Measurements from ENCODE around the gene CD36.

GRCh38 chr7:80604436-80604835 lies 34.0 kb upstream of the CD36 start:
- TF ChIP-seq ATF2 (IDR thresholded peaks at IDR 0.05; ENCODE audit: low read length): no peak
- no peak for TF ChIP-seq BCL11A (IDR thresholded peaks at IDR 0.05; ENCODE audit: low read depth in 2 of 2, low read length in 2 of 2)
- TF ChIP-seq CTCF (IDR thresholded peaks at IDR 0.05; ENCODE audit: control extremely low read depth in 1 of 3, insufficient read depth in 1 of 3, low read depth in 1 of 3, low read length in 3 of 3): no peak
- no peak for TF ChIP-seq CREB1 (IDR thresholded peaks at IDR 0.05)
- no peak for TF ChIP-seq RAD21 (IDR thresholded peaks at IDR 0.05 in 1 of 2, conservative IDR thresholded peaks at IDR 0.05 in 1 of 2; ENCODE audit: low read depth in 2 of 2, low read length in 2 of 2)
- no peak for TF ChIP-seq SUZ12 (IDR thresholded peaks at IDR 0.05; ENCODE audit: low read length)
- no peak for TF ChIP-seq POLR2AphosphoS5 (IDR thresholded peaks at IDR 0.05; ENCODE audit: low read depth, low read length)
- no peak for TF ChIP-seq CEBPB (IDR thresholded peaks at IDR 0.05; ENCODE audit: low read depth, low read length)
- TF ChIP-seq SIN3A (conservative IDR thresholded peaks at IDR 0.05 in 1 of 2, IDR thresholded peaks at IDR 0.05 in 1 of 2; ENCODE audit: low read depth in 1 of 2, low read length in 2 of 2): no peak
- no peak for TF ChIP-seq EZH2 (IDR thresholded peaks at IDR 0.05; ENCODE audit: low read depth, low read length, severe bottlenecking)
- TF ChIP-seq SP1 (IDR thresholded peaks at IDR 0.05; ENCODE audit: low read depth, low read length): no peak

Measured in H1 (cell line).